Endothelial cell of umbilical vein (primary cell): ENCODE data around the gene ENO2. TPM values are rescaled to one million over a fixed set of nuclear protein-coding genes. Genes with fewer than 3 reads are reported as not detected.
A peak's percentile ranks its signal among the peaks of the same experiment; 100 is the strongest.

Source experiments
- BruUV-seq: library from RNA; stranded (reverse); fragments of 400-500 nt; replicated peaks from 2 replicates; lab custom pipeline; 2021; lab: Mats Ljungman, UMichigan
- CTCF ChIA-PET: fragments of 300-600, 350-600 bp; sonication (Branson Sonifier 250); formaldehyde crosslinking; loops from one replicate; lab custom pipeline; 2021; ENCODE audit warnings: antibody characterized with exemption, inconsistent platforms; lab: Charles Lee
- POLR2A ChIA-PET: fragments of 300-600, 350-600 bp; sonication (Branson Sonifier 250); formaldehyde crosslinking; loops from one replicate; lab custom pipeline; 2021; ENCODE audit warnings: antibody characterized with exemption, inconsistent platforms; lab: Charles Lee
- DNase-seq: peaks from one replicate; pipeline ENCODE4 v3.0.0-alpha.2; 2011; ENCODE audit warnings: low read depth, low spot score
- FAIRE-seq: peaks from 2 replicates; lab custom pipeline; 2011; peaks lifted over from hg19 to GRCh38; lab: Jason Lieb, UNC
- H2AFZ ChIP-seq: 2 replicates; pipeline ENCODE4 v1.6.0; 2012; ENCODE audit warnings: low read depth, low read length, control low read depth, inconsistent platforms
- H3K27ac ChIP-seq: 2 replicates; pipeline ENCODE4 v1.5.1; 2011; ENCODE audit warnings: low read depth, mild to moderate bottlenecking, control low read depth, low read length, moderate library complexity; ENCODE audit not compliant: insufficient read depth
- H3K27me3 ChIP-seq, 2 experiments: 2 replicates each; pipeline versions ENCODE4 v1.6.0 to v1.6.1; 2011; ENCODE audit warnings: low read length in 2 of 2, mixed read lengths in 1 of 2; ENCODE audit not compliant: control insufficient read depth in 2 of 2, insufficient read depth in 2 of 2
- H3K36me3 ChIP-seq, 2 experiments: 2 replicates in 1 of 2; 3 replicates in 1 of 2; pipeline ENCODE4 v1.5.1; 2011; ENCODE audit warnings: low read length in 2 of 2, mild to moderate bottlenecking in 1 of 2, moderate library complexity in 1 of 2; ENCODE audit not compliant: control insufficient read depth in 2 of 2, insufficient read depth in 2 of 2; ENCODE audit errors: extremely low read depth in 1 of 2
- H3K4me1 ChIP-seq: 3 replicates; pipeline ENCODE4 v1.5.1; 2011; ENCODE audit warnings: mild to moderate bottlenecking, low read length; ENCODE audit not compliant: control insufficient read depth, insufficient read depth; ENCODE audit errors: extremely low read depth
- H3K4me2 ChIP-seq: 2 replicates; pipeline ENCODE4 v1.6.1; 2011; ENCODE audit warnings: low read length, control low read depth, mixed read lengths; ENCODE audit not compliant: insufficient read depth
- H3K4me3 ChIP-seq, 3 experiments: fragments of 200-600 bp in 1 of 3; sonication (generic), shearing (Covaris generic) in 1 of 3; replicated peaks in 1 of 3; 2 replicates each; pipeline ENCODE4 v1.5.1; 2011 to 2016; ENCODE audit warnings: control low read depth in 3 of 3, low read length in 3 of 3, mild to moderate bottlenecking in 2 of 3, inconsistent platforms in 1 of 3, low read depth in 1 of 3, moderate library complexity in 1 of 3; ENCODE audit not compliant: insufficient read depth in 1 of 3
- H3K79me2 ChIP-seq: 2 replicates; pipeline ENCODE4 v1.6.0; 2012; ENCODE audit warnings: low read length, inconsistent platforms; ENCODE audit not compliant: control insufficient read depth, insufficient read depth
- H3K9ac ChIP-seq: replicated peaks from 2 replicates; pipeline ENCODE3; 2011; ENCODE audit warnings: low read length, control low read depth; ENCODE audit not compliant: insufficient read depth; ENCODE audit errors: extremely low read depth
- H3K9me1 ChIP-seq: replicated peaks from 3 replicates; pipeline ENCODE4 v1.6.0; 2011; ENCODE audit warnings: mild to moderate bottlenecking, low read length; ENCODE audit not compliant: control insufficient read depth, insufficient read depth; ENCODE audit errors: extremely low read depth
- H3K9me3 ChIP-seq: replicated peaks from 2 replicates; pipeline ENCODE4 v1.5.1; 2012; ENCODE audit warnings: low read length, inconsistent platforms; ENCODE audit not compliant: control insufficient read depth, insufficient read depth
- H4K20me1 ChIP-seq: replicated peaks from 2 replicates; pipeline ENCODE3; 2011; ENCODE audit warnings: mild to moderate bottlenecking, low read length; ENCODE audit not compliant: control insufficient read depth, insufficient read depth; ENCODE audit errors: extremely low read depth
- EZH2 ChIP-seq: IDR thresholded peaks from 2 replicates; pipeline ENCODE4 v1.6.1; 2012; ENCODE audit warnings: borderline replicate concordance, low read depth, mild to moderate bottlenecking, moderate library complexity, low read length, inconsistent platforms; ENCODE audit not compliant: severe bottlenecking
- FOS ChIP-seq: IDR thresholded peaks from 2 replicates; pipeline ENCODE4 v1.6.1; 2011; ENCODE audit warnings: mild to moderate bottlenecking, low read length, moderate library complexity, borderline replicate concordance; ENCODE audit not compliant: insufficient read depth
- GATA2 ChIP-seq: IDR thresholded peaks from 2 replicates; pipeline ENCODE4 v1.7.0; 2011; ENCODE audit warnings: low read depth, mild to moderate bottlenecking, moderate library complexity, mixed read lengths, low read length; ENCODE audit not compliant: insufficient read length, insufficient read depth
- JUN ChIP-seq: IDR thresholded peaks from 2 replicates; pipeline ENCODE4 v1.6.1; 2011; ENCODE audit warnings: borderline replicate concordance, low read depth; ENCODE audit not compliant: insufficient read length, insufficient read depth
- MYC ChIP-seq: IDR thresholded peaks from one replicate; pipeline ENCODE4 v1.6.1; 2011; ENCODE audit warnings: mild to moderate bottlenecking, low read depth, low read length
- POLR2A ChIP-seq: IDR thresholded peaks from 2 replicates; pipeline ENCODE4 v1.6.1; 2012; ENCODE audit warnings: low read depth, mild to moderate bottlenecking, control low read depth, low read length
- POLR2AphosphoS5 ChIP-seq: IDR thresholded peaks from 2 replicates; pipeline ENCODE4 v1.6.1; 2012; ENCODE audit warnings: low read depth, mild to moderate bottlenecking, control low read depth, low read length, moderate library complexity; ENCODE audit not compliant: insufficient read depth
- dilution Hi-C: fragments of 300-500 bp; cut with MboI; formaldehyde crosslinking; loops from one replicate; pipeline ENCODE4 v1.15.0; 2019; ENCODE audit warnings: low sequenced_read_pairs; ENCODE audit not compliant: extremely low pct_ligation_motif_present
- intact Hi-C: fragments of 100-400 bp; cut with micrococcal nuclease; formaldehyde crosslinking; loops from one replicate; pipeline ENCODE4 v1.10.0; 2022
- polyA plus RNA-seq, 4 experiments: library from polyadenylated mRNA; depleted of rRNA in 3 of 4; stranded (reverse) in 3 of 4; unstranded in 1 of 4; fragments of >200 nt; gene quantifications; 2 replicates each; pipeline versions ENCODE4 v1.2.1 to v1.2.3, GENCODE V29; 2011 to 2012; ENCODE audit warnings: missing spikeins in 1 of 4
- total RNA-seq: library from RNA; stranded (reverse); gene quantifications from 2 replicates; pipeline ENCODE4 v1.2.3, GENCODE V29; 2021
- TF ChIP-seq, protein P1 (sequence below): IDR thresholded peaks from 2 replicates; pipeline ENCODE4 v1.6.1; 2011; ENCODE audit not compliant: insufficient read depth, insufficient read length
- TF ChIP-seq, protein P2 (sequence below), 2 donors: IDR thresholded peaks; 1 replicate in 1 of 2; 2 replicates in 1 of 2; pipeline ENCODE4 v1.5.1; 2011; ENCODE audit warnings: low read length in 2 of 2, mild to moderate bottlenecking in 2 of 2, moderate library complexity in 2 of 2, control low read depth in 1 of 2, inconsistent platforms in 1 of 2, low read depth in 1 of 2; ENCODE audit not compliant: insufficient read depth in 1 of 2; ENCODE audit errors: extremely low read depth in 1 of 2

ENO2 gene
- total and polyA plus RNA-seq, 2 donors (not counting 3 experiments of a cell fraction or from before 2014, with no cell fraction given), result 11.4 to 18.6 TPM

GRCh38 chr12:6954316-6955107, 40.1 kb downstream of the ENO2 start:
- Histone ChIP-seq H3K36me3 (no peaks in the 10 kb centered on the region), H4K20me1 (no peaks in the 10 kb centered on the region), H3K79me2 (no peaks in the 10 kb centered on the region), H3K4me1 (peaks cover 24% of the 10 kb centered on the region), H3K9me3 (no peaks in the 10 kb centered on the region), H3K27ac (no peak overlapping the region), H2AFZ (peak overlapping the region; percentile 52), H3K27me3 (no peaks in the 10 kb centered on the region), H3K4me2 (no peak overlapping the region), H3K9ac (no peak overlapping the region), H3K9me1 (no peaks in the 10 kb centered on the region), H3K4me3 (no peak overlapping the region)
- CTCF ChIA-PET, result interaction anchor here (1.2 to 2.2 kb wide), 4 partner anchors 10 to 159 kb away, joined by 3 to 12 read pairs (median 6); partner anchors contain the start of genes C12orf57 and RNU7-1
- intact Hi-C loops, result no loop called here
- POLR2A ChIA-PET, result no interaction called here
- FAIRE-seq, result no peak
- BruUV-seq, result no TSS peak
- TF ChIP-seq GATA2 (no peak), MYC (no peak), POLR2AphosphoS5 (no peak), EZH2 (no peak), JUN (no peak), FOS (no peak), POLR2A (no peak)
- TF ChIP-seq, protein P1, sequence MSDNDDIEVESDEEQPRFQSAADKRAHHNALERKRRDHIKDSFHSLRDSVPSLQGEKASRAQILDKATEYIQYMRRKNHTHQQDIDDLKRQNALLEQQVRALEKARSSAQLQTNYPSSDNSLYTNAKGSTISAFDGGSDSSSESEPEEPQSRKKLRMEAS, result no peak
- TF ChIP-seq, protein P2, sequence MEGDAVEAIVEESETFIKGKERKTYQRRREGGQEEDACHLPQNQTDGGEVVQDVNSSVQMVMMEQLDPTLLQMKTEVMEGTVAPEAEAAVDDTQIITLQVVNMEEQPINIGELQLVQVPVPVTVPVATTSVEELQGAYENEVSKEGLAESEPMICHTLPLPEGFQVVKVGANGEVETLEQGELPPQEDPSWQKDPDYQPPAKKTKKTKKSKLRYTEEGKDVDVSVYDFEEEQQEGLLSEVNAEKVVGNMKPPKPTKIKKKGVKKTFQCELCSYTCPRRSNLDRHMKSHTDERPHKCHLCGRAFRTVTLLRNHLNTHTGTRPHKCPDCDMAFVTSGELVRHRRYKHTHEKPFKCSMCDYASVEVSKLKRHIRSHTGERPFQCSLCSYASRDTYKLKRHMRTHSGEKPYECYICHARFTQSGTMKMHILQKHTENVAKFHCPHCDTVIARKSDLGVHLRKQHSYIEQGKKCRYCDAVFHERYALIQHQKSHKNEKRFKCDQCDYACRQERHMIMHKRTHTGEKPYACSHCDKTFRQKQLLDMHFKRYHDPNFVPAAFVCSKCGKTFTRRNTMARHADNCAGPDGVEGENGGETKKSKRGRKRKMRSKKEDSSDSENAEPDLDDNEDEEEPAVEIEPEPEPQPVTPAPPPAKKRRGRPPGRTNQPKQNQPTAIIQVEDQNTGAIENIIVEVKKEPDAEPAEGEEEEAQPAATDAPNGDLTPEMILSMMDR (IDR thresholded peaks at IDR 0.05; ENCODE audit: extremely low read depth in 1 of 2, insufficient read depth in 1 of 2, low read depth in 1 of 2, low read length in 2 of 2), result no peak
- DNase-seq, result no peak
- dilution Hi-C loops, result no loop called here
